Peyer's patch (tissue), 4 donors: Measurements from ENCODE around the gene AMBRA1.

Experiments used
- CTCF ChIP-seq, 6 experiments: fragments of 450-650 bp in 4 of 6; fragments of 200-600 bp in 2 of 6; sonication (generic) in 1 of 6; IDR thresholded peaks; one replicate each; pipeline ENCODE4 v1.5.1; 2017 to 2019; ENCODE audit warnings: antibody characterized with exemption in 6 of 6, mild to moderate bottlenecking in 3 of 6, moderate library complexity in 1 of 6
- POLR2A ChIP-seq, 2 donors: fragments of 450-650 bp; IDR thresholded peaks; one replicate each; pipeline ENCODE4 v1.5.1; 2017; ENCODE audit warnings: antibody characterized with exemption in 2 of 2, mild to moderate bottlenecking in 2 of 2, moderate library complexity in 2 of 2

GRCh38 chr11:46471943-46472661 lies 121.7 kb downstream of the AMBRA1 start:
- TF ChIP-seq CTCF (IDR thresholded peaks at IDR 0.05), result no peak
- no peak for TF ChIP-seq POLR2A (IDR thresholded peaks at IDR 0.05)
